Endodermal cell (in vitro differentiated cells): ENCODE data around the gene FERMT3. TPM values are rescaled to one million over a fixed set of nuclear protein-coding genes. Genes with fewer than 3 reads are reported as not detected.

Source experiments
- DNase-seq: peaks from one replicate; pipeline ENCODE4 v3.0.0-alpha.2; 2017
- H3K27ac ChIP-seq: 2 replicates; pipeline ENCODE4 v1.5.1; 2013; ENCODE audit warnings: mild to moderate bottlenecking, low read depth, low read length, moderate library complexity
- H3K27me3 ChIP-seq: 2 replicates; pipeline ENCODE4 v1.6.1; 2013; ENCODE audit warnings: mild to moderate bottlenecking, low read length, moderate library complexity; ENCODE audit not compliant: insufficient read depth, control insufficient read depth, poor library complexity, severe bottlenecking
- H3K36me3 ChIP-seq: 2 replicates; pipeline ENCODE4 v1.7.0; 2013; ENCODE audit warnings: mild to moderate bottlenecking, low read length, moderate library complexity; ENCODE audit not compliant: control insufficient read depth, insufficient read depth
- H3K4me1 ChIP-seq: one replicate; pipeline ENCODE4 v1.7.0; 2013; ENCODE audit warnings: low read length; ENCODE audit not compliant: control insufficient read depth, insufficient read depth
- H3K4me3 ChIP-seq: 2 replicates; pipeline ENCODE4 v1.5.1; 2013; ENCODE audit warnings: mild to moderate bottlenecking, low read length, moderate library complexity
- H3K9ac ChIP-seq: 2 replicates; pipeline ENCODE4 v1.6.1; 2013; ENCODE audit warnings: mild to moderate bottlenecking, low read length, moderate library complexity; ENCODE audit not compliant: poor library complexity, severe bottlenecking; ENCODE audit errors: extremely low read depth
- H3K9me3 ChIP-seq: 2 replicates; pipeline ENCODE4 v1.6.1; 2013; ENCODE audit warnings: mild to moderate bottlenecking, low read length, moderate library complexity; ENCODE audit not compliant: control insufficient read depth
- H3K27ac Mint-ChIP-seq: 2 replicates; pipeline ENCODE4 v1.8.0; 2020; ENCODE audit warnings: mixed read lengths
- H3K27me3 Mint-ChIP-seq: 2 replicates; pipeline ENCODE4 v1.8.0; 2021; ENCODE audit warnings: mild to moderate bottlenecking, mixed read lengths; ENCODE audit not compliant: insufficient read depth
- H3K36me3 Mint-ChIP-seq: 2 replicates; pipeline ENCODE4 v1.8.0; 2020; ENCODE audit warnings: low read depth, mixed read lengths
- H3K4me1 Mint-ChIP-seq: 2 replicates; pipeline ENCODE4 v1.8.0; 2020; ENCODE audit warnings: mixed read lengths
- H3K4me3 Mint-ChIP-seq: 2 replicates; pipeline ENCODE4 v1.8.0; 2020; ENCODE audit warnings: mild to moderate bottlenecking, moderate library complexity, mixed read lengths
- H3K9me3 Mint-ChIP-seq: 2 replicates; pipeline ENCODE4 v1.8.0; 2020; ENCODE audit warnings: mild to moderate bottlenecking, mixed read lengths
- CTCF ChIP-seq: fragments of 200-600 bp; sonication (generic); conservative IDR thresholded peaks from 2 replicates; pipeline ENCODE4 v1.5.0; 2021; ENCODE audit warnings: antibody characterized with exemption, mild to moderate bottlenecking
- WGBS, 2 experiments: methylation state at CpG; one replicate each; pipeline versions ENCODE4 v1.1.5 to v1.1.7; 2013; ENCODE audit warnings: missing lambda C conversion rate in 2 of 2, mixed read lengths in 1 of 2; ENCODE audit not compliant: insufficient coverage in 1 of 2, insufficient read length in 1 of 2; 5-methylcytosine and 5-hydroxymethylcytosine counted together
- total RNA-seq, 2 donors: library from RNA; stranded (reverse); fragmentation: NEBNext Ultra II Directional in 1 of 2; extraction: Animal tissue kit (Norgen Biotek cat#: 25700) in 1 of 2; gene quantifications; 2 replicates in 1 of 2; 3 replicates in 1 of 2; pipeline ENCODE4 v1.2.1, GENCODE V29; 2021

FERMT3 gene
- total RNA-seq, 2 donors from 2014 or later = 4.2 to 5.3 TPM

GRCh38 chr11:64165842-64166635 lies 40.5 kb upstream of the FERMT3 start, which contains the start of gene MACROD1:
TSS of gene MACROD1 (minus strand) at chr11:64166113. CDS start at chr11:64165994, 119 bp downstream.
- H3K36me3 ChIP-seq = no peaks in the 10 kb centered on the region
- Mint-ChIP-seq H3K9me3 (peaks cover 6% of the 10 kb centered on the region), H3K27ac (peak within 1 kb of the TSS; percentile 74), H3K27me3 (peaks cover 15% of the 10 kb centered on the region), H3K4me3 (peak within 1 kb of the TSS; percentile 65), H3K4me1 (peaks cover 12% of the 10 kb centered on the region), H3K36me3 (peaks cover 5% of the 10 kb centered on the region)
- no peak within 1 kb of the TSS for H3K27ac ChIP-seq
- no peak for TF ChIP-seq CTCF
- 1% methylated on average over 32 to 92 of the region's 92 CpGs for WGBS, 2 experiments
- no peaks in the 10 kb centered on the region for H3K9me3 ChIP-seq
- peak within 1 kb of the TSS; percentile 78 for H3K4me3 ChIP-seq
- DNase-seq = peak; percentile 93
- peaks cover 4% of the 10 kb centered on the region for H3K4me1 ChIP-seq
- peak within 1 kb of the TSS; percentile 50 for H3K9ac ChIP-seq
- no peaks in the 10 kb centered on the region for H3K27me3 ChIP-seq

DNA sequence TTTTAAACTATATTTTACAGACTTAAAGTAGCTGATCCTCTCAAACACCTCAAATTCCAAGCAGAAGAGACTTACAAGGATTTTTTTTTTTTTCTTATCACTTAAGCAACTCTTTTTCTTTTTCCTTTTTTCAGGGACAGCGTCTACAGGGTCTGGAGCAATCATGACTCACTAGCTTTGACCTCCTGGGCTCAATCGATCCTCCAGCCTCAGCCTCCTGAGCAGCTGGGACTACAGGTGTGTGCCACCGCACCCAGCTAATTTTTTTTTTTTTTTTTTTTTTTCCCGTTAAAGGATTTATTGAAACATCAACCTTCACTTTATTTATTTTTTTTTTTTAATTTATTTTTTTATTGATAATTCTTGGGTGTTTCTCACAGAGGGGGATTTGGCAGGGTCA lies 36.1 kb upstream of the FERMT3 start:
- peaks cover 17% of the 10 kb centered on the region for H3K9me3 Mint-ChIP-seq
- TF ChIP-seq CTCF = no peak
- Histone ChIP-seq H3K27me3 (no peaks in the 10 kb centered on the region), H3K9me3 (peaks cover 9% of the 10 kb centered on the region), H3K4me3 (no peak overlapping the region), H3K9ac (no peak overlapping the region), H3K27ac (no peak overlapping the region), H3K36me3 (no peaks in the 10 kb centered on the region), H3K4me1 (no peaks in the 10 kb centered on the region)
- no peak for DNase-seq
- peaks cover 3% of the 10 kb centered on the region for H3K36me3 Mint-ChIP-seq
- no peak overlapping the region for H3K4me3 Mint-ChIP-seq
- no peak overlapping the region for H3K27ac Mint-ChIP-seq
- peaks cover 7% of the 10 kb centered on the region for H3K4me1 Mint-ChIP-seq
- WGBS, 2 experiments = 89 to 90% methylated on average over 1 to 2 of the region's 4 CpGs
- H3K27me3 Mint-ChIP-seq = peaks cover 14% of the 10 kb centered on the region

GRCh38 chr11:64173616-64174355 lies 32.7 kb upstream of the FERMT3 start:
- Histone ChIP-seq H3K4me1 (no peaks in the 10 kb centered on the region), H3K9me3 (peaks cover 9% of the 10 kb centered on the region), H3K27ac (no peak overlapping the region), H3K36me3 (no peaks in the 10 kb centered on the region), H3K9ac (no peak overlapping the region), H3K27me3 (no peaks in the 10 kb centered on the region), H3K4me3 (no peak overlapping the region)
- H3K4me3 Mint-ChIP-seq = no peak overlapping the region
- H3K36me3 Mint-ChIP-seq = peaks cover 9% of the 10 kb centered on the region
- WGBS, 2 experiments = 93 to 96% methylated on average over 4 of the region's 4 CpGs
- peaks cover 4% of the 10 kb centered on the region for H3K4me1 Mint-ChIP-seq
- peaks cover 10% of the 10 kb centered on the region for H3K27me3 Mint-ChIP-seq
- DNase-seq = no peak
- peaks cover 17% of the 10 kb centered on the region for H3K9me3 Mint-ChIP-seq
- TF ChIP-seq CTCF = no peak
- H3K27ac Mint-ChIP-seq = no peak overlapping the region
